NB4 (cell line): Measurements from ENCODE around the gene ACACB.

Source experiments
- CTCF ChIP-seq: IDR thresholded peaks from one replicate; pipeline ENCODE4 v1.5.1; 2012; ENCODE audit warnings: low read depth, low read length
- POLR2A ChIP-seq: IDR thresholded peaks from 2 replicates; pipeline ENCODE4 v1.6.1; 2011; ENCODE audit warnings: mild to moderate bottlenecking; ENCODE audit not compliant: insufficient read length; ENCODE audit errors: extremely low read depth

DNA sequence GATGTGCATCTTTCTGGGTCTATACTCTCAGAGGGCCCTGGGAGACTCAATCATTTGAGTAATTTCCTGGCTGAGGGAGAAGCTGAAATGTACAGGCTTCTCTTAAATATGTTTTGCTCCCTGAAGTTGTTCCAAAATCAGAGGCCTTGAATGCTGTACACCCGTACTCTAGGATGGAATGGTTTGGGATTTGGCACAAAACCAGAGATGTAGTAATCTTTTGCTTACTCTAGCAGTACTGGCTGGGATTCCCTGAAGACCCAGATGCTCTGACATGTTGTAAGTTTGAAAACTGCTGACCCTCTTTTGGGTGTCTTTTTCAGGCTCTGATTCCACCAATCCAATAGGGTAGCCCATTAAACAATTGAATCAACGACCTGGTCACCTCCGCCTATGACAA, 10.4 kb downstream of the ACACB start:
- no peak for TF ChIP-seq CTCF
- TF ChIP-seq POLR2A, result no peak
